NCI-H510A treated with DMSO at 0.1 percent for 48 hours (cell line): ENCODE data around the gene FBXL19.

Source experiments
- DNase-seq: peaks from one replicate; lab custom pipeline; 2025; lab: John Stamatoyannopoulos, UW

Gene FBXL19

DNA sequence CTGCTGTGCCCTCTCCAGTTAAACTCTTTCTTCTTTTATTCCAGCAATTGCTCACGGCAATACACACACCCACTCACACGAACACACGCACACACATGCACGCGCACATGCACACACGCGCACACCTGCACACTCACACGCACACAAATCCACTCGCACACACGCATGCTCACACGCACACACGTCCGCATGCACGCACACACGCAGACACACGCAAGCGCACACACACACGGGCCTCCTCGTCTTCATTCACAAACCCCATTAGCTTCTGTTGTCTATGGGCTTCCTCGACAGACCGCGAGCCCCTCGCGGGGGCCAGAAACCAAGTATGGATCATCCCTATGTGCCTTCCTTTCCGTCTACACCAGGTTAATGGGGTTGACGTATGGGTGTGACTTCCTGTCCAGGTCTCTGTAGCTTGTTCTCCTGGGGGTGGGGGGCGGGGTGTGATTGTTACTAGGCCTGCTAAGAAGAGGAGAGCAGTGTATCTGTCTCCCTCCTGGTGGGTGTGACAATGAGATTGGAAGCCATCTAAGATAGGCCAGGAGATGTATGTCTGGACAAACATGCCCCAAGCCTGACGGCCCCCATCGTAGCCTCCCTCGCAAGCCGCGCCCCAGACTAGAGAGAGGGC, 27.6 kb upstream of the FBXL19 start:
- DNase-seq = peak; percentile 66

DNA sequence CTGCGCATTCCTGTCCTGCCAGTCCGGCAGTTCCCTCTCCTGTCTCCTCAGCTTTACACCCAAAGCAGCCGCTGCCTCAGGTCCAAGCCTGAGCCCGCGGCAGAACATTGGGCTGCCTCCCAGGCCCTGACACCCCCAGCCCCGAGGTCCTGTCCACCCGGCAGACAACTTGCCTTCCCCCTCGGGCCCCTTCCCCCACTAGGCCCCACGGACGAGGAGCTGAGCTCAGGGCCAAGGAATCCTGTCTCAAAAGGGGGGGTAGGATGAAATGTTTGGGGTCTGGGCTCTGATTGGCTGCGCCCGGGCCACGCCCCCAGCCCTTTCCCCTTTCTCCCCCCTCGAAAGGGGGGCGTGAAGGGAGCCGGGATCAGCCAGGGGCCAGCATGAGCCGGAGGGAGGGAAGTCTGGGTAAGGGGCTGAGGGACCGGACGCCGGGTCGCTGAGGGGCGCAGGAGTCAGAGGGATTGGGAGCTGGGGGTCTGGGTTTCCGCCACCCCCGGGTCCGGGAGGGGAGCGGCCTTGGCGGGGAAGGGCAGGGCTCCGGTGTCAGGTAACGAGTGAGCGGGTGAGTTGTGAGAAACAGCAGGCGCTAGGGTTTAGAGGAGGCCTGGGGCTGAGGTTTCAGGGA, 27.0 kb upstream of the FBXL19 start, which contains the start of gene CTF1:
CTF1 (plus strand) TSS at position 354 of the 628 bp plus-strand sequence; CDS start at position 384, 30 bp downstream.
- DNase-seq = peak; percentile 72

DNA sequence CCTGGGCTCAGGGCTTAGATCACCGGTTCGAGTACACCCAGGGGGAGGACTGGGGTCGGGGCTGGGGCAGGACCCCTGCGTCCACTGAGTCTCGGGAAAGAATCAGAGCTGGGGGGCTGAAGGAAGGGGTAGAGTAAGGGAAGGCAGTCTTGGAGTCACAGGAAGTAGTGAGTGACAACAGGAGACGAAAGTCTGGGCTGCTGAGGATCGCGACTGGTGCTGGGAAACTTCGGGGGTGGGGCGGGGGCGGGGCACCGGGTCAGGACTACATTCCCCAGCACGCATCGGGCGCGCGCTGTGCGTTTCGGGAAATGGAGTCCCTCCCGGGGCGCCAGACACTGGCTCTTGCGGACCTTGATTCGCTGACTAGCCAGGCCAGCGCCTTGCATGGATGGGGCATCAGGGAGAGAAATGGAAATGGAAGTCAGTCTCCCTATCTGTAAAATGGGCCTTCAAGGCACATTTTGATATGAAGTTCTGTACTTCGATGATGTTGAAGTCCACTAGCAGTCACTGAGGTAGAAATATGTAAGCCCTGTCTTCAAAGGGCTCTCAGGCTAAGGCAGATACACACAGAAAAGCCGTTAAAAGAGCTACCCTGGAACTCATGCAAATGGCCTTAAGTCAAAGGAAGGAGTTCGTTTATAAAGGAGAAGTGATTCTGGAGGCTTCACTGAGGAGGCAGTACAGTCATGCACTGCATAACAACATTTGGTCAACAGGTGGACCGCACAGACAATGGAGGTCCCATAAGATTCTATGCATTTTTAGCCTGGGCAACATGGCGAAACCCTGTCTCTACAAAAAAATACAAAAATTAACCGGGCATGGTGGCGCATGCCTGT, 26.3 kb upstream of the FBXL19 start:
- DNase-seq = peak; percentile 41

DNA sequence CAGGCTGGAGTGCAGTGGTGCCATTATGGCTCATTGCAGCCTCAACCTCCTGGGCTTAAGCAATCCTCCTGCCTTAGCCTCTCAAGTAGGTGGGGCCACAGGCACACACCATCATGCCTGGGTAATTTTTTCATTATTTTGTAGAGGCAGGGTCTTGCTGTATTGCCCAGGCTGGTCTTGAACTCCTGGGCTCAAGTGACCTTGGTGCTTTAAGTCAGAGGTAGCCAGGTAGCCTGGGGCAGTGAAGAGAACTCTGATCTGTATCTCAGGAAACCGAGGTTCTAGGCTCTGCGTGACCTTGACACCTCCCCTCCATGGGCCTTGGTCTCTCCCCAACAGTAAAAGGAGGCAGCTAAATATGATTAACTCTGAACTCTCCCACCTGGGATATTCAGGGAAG, 23.6 kb upstream of the FBXL19 start:
- DNase-seq = no peak

DNA sequence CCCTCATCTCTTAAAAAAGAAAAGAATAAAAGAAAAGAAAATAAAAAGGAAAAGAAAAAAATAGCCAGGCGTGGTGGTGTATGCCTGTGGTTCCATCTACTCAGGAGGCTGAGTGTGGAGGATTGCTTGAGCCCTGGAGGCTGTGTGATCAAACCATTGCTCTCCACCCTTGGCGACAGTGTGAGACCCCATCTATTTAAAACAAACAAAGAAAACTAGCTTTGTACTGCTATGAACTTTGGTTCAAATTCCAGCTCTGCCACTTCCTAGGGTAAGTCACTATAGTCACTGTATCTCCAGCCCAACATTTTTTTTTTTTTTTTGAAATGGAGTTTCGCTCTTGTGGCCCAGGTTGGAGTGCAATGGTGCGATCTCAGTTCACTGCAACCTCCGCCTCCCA, 22.8 kb upstream of the FBXL19 start:
- DNase-seq = no peak

DNA sequence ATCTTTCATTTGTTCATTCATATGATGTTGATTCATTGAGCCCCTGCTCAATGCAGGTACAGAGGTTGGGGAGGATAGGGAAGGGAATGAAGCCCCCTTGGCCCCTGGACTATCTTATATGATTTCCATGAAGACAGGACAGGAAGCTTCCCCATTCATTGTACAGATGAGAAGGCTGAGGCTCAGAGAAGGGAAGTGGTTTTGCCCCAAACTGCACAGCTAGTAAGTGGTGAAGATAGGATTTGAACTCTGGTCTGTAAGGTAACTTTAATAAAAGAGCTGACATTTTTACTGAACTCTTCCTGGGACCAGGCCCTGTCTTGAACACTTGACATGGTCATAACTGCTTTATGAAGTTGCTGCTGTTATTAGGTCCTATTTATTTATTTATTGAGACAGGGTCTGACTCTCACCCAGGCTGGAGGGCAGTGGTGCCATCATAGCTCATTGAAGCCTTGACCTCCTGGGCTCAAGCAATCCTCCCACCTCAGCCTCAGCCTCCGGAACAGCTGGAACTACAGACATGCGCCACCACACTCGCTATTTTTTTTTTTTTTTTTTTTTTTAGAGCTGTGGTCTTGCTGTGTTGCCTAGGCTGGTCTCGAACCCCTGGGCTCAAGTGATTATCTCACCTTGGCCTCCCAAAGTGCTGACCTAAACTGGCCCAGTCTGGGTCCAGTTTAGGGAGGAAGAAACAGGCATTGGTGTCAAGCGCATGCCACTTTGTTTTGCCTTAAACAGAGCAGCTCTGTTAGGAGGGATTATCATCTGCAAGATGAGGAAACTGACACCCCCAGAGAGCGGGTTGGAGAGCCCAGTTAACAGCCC, 22.0 kb upstream of the FBXL19 start:
- DNase-seq = no peak

DNA sequence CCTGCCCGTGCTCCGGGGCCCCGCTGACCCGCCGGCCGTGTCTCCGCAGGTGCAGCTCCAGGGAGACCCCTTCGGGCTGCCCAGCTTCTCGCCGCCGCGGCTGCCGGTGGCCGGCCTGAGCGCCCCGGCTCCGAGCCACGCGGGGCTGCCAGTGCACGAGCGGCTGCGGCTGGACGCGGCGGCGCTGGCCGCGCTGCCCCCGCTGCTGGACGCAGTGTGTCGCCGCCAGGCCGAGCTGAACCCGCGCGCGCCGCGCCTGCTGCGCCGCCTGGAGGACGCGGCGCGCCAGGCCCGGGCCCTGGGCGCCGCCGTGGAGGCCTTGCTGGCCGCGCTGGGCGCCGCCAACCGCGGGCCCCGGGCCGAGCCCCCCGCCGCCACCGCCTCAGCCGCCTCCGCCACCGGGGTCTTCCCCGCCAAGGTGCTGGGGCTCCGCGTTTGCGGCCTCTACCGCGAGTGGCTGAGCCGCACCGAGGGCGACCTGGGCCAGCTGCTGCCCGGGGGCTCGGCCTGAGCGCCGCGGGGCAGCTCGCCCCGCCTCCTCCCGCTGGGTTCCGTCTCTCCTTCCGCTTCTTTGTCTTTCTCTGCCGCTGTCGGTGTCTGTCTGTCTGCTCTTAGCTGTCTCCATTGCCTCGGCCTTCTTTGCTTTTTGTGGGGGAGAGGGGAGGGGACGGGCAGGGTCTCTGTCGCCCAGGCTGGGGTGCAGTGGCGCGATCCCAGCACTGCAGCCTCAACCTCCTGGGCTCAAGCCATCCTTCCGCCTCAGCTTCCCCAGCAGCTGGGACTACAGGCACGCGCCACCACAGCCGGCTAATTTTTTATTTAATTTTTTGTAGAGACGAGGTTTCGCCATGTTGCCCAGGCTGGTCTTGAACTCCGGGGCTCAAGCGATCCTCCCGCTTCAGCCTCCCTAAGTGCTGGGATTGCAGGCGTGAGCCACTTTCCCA, 21.1 kb upstream of the FBXL19 start:
- peak; percentile 68 for DNase-seq

DNA sequence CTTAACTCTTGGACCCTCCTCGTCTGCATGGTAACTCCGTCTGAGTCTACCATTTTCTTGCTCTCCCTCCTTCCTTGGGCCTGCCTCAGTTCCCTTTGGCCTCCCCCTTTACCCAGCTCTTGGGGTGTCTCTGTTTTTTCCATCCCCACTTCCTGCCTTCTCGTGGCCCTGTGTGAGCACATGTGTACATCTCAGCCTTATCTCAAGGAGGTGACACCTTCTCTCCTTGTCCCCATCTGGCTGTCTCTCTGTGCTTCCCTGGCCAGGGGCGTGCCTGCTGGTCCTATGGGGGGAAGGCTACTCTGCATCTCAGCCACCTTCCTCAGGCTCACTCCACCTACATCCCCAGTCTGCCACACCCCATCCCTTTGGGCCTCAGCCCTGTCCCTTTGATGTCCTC, 20.4 kb upstream of the FBXL19 start:
- DNase-seq = no peak

DNA sequence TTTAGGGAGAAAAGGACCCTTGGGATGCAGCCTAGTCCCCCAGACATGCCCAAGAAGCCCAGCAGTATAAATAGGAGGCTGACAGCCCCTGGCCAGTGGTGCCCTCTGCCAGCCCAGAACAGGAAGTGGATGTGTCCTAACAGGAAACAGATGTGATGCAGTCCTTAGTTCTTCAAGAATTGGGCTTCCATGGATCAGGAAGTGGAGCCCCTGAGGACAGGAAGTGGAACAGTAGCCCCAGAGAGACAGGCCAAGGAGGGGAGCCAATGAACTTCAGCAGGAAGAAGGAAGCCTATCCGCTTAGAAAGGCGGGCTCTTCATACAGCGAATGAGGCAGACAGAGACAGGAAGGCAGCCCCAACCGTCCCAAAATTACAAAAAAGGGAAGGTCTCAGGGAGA, 19.8 kb upstream of the FBXL19 start:
- no peak for DNase-seq

DNA sequence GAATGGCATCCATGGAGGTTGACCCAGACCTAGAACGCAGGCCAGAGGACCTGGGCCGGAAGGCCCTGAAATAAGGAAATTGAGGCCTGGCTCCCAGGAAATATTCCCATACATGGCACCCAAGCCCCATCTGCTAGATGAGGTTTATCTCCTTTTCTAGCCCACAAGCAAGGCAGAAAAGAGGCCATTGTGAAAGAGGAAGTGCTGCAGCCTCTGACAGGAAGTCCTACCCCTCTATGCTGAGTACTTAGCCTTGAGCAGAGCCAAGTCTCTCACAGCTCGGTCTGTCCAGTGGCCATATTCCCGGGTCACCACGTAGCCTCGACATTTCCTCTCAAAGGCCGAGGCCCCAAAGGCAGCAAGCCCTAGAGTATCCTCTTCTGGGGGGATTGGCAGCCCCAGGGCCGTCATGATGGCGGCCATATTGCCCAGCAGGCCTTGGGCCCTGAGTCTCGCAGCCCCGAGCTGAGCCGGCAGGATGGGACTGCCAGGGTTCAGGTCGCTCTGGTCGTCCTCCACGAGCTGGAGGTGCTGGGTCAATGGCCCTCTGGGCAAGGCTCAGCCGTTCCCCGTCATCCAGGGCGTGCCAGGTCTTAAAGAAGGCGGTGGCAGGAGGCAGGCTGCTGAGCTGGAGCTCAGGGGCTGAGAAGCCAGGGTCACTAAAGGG, 19.1 kb upstream of the FBXL19 start:
- no peak for DNase-seq

DNA sequence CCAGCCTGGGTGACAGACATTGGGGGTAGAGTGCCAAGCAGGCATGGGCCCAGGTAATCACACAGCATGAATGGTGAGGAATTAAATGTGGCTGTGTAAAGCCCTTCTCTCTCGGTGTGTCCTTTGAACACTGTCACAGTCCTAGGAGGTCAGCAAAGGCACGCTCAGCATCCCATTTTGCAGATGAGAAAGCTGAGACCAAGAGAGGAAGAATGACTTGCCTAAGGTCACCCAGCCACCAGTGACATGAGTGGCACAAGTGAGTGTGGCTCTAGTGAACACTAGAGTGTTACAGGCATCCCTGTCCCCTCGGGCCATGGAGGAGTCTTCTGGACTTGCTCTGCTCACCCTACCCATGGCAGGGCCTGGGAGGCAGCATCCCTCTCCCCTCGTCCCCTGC, 16.3 kb upstream of the FBXL19 start:
- no peak for DNase-seq

DNA sequence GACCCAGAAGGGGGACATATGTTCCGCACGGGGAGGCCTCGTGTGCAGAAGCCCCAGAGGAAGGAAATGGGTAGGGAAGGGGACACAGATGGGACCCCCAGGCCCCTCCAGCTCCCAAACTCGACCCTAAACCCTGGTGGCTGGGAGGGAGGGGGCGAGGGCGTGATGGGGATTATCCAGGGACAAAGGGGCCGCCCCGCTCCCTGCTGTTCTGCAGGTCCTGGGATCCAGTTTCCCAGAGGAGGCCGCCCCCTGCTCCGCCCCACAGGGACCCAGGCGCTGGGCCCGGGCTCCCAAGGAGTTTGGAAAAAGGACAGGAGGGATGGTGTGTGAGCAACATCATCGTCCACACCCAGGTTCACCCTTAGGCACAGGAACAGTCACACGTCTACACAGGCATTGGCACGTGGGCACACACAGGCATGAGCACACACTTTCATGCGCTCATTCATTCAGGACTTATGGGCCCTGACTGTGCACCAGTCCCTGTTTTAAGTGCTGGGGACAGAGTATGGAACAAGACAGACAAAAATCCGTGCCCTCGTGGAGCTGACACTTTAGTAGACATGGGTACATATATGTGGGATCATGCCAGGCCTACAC, 12.8 kb upstream of the FBXL19 start:
- DNase-seq = no peak

DNA sequence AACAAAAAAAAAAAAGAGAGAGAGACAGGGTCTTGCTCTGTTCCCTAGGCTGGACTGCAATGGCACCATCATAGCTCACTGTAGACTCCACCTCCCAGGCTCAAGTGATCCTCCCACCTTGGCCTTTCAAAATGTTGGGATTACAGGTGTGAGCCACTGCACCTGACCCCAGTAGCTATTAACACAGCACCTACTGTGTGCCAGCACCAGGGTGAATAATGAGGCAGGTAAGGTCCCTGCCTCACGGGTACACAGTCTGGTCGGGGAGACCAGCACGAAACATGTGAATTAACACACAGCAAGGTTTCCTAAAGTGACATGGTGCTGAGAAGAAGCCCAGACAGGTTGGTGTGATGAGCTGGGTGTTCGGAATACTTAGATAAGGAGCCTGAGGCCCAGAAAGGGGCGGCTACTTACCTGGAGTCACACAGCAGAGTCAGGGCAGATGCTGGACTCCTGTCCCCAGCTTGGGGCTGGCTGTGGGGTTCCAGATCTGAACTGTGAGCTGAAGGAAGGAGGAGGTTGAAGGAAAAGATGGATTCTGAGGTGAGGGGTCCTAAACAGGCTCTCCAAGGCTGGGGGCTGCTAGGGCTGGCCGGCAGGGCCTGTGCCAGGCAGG, 10.5 kb upstream of the FBXL19 start:
- no peak for DNase-seq

DNA sequence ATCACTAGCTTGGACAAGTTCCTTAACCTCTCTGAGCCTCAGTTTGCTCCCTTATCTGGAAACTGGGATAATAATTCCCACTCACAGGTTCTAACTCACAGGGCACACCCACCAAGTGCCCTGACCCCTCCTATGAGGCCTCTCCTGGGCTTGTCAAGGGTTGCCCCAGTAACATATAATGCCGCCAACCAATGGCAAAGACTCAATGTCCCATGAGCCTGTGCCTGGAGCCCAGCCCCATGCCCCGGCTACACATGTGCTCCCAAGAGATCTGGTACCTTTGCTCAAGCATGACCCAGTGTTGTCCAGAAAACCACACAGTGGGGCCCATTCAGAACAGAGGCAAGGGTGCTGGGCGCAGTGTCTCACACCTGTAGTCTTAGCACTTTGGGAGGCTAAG, 8.5 kb upstream of the FBXL19 start:
- no peak for DNase-seq

DNA sequence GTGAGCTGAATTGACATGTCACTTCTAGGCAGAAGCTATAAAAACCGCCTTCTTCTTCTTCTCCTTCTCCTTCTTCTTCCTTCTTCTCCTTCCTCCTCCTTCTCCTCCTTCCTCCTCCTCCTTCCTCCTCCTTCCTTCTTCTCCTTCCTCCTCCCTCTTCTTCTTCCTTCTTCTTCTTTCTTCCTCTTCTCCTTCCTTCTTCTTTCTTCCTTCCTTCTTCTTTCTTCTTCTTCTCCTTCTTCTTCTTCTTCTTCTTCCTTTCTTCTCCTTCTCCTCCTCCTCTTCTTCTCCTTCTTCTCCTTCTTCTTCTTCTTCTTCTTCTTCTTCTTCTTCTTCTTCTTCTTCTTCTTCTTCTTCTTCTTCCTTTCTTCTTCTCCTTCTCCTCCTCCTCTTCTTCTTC, 4.8 kb upstream of the FBXL19 start:
- DNase-seq = no peak

DNA sequence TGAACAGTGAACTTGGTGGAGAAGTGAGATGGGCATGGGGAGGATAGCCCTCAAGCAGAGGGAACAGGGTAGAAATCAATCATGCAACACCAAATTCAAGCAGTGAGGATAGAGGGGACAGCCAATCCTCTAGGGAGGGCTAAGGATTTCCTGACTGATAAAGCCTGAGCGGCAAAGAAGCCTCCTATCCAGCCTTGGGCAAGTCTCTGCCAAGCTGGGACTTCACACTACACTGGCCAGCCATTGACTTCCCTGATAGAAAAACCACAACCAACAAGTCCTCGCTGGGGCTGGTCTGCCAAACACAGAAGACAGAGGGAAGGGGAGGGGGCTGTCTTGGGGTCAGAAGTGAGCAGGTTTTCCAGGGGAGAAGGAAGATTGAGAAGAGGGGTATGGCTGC, 2.5 kb upstream of the FBXL19 start:
- DNase-seq = no peak

DNA sequence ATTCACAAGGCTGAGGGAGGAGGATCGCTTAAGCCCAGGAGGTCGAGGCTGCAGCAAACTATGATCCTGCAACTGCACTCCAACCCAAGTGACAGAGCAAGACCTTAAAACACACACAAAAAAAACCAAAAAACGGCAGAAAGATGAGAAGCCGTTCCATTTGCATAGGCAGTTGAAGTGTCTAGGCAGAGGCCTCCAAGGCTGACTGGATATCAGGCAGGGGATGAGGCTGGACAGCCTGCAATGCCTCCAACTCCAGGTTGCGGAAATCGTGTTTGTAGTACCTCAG, 2.0 kb upstream of the FBXL19 start:
- no peak for DNase-seq

DNA sequence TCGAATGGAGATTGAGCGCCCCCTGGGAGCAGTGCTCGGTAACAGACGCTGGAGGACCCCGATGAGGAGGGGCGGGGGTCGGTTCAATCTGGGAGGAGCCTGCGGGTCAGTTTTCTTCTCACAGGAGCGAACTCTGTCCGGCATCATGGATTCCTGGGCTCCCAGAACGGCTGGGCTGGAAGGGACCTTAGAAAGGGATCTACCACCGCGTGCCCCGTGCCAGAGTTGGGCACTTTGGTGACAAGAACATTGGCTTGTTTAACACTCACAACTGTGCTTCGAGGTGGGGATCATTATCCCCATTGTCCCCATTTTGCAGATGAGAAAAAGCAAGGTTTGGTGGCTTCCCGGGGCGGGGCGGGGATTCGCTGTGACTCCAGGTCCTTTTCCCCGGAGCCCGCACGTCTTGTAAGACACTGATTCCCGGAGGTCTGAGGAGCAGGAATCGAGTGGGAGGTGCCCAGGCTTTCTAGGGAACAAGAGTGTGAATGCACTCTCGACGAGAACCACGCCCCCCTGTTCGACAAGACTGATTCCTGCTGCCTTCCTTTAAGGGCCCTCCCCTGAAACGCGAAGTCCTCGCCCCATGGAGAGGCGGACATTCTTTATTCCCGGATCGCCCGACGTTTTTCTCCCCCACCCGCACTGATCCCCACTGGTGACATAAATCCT, 1.5 kb upstream of the FBXL19 start:
- peak; percentile 70 for DNase-seq

DNA sequence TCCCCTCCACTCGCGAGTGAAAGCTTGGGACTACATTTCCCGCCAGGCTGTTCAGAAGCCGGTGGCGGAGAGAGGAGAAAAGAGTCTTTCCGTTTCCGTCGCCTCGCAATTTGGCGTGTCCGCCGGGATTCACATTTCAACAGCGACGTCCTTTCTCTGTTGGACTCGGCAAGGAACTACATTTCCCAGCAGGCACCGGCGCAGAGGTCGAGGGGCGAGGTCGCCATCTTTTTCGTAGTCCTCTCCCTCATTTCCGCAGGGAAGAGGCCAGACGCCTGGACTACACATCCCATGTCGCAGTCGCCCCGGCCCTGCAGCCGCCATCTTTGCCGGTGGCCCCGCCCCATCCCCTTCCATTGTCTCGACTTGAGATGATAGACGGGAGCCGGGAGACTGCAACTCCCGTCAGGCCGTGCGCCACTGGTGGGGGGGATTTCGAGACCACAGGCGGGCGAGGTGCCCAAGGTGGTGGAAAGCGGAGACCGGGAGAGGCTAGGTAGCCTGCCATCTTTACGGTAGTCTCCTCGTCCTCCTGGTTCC, 882 bp upstream of the FBXL19 start:
- DNase-seq = peak; percentile 100
